B cell (primary cell): ENCODE measurements around the gene CH25H. TPM values are rescaled to one million over a fixed set of nuclear protein-coding genes. Genes with fewer than 3 reads are reported as not detected.
"Not testable (repeated sequence)": the region's sequence is repeated elsewhere in the genome, so short reads cannot be mapped to it uniquely, and the experiment has no call there.

Source experiments
- ATAC-seq: fragments of 200-7000 bp; cut with Tn5 transposase; one replicate; pipeline ENCODE4 v1.10.0; 2021; ENCODE audit warnings: low read depth, mild to moderate bottlenecking, moderate number of reproducible peaks, moderate library complexity
- CTCF ChIA-PET: fragments of 350-600 bp; sonication (Branson Sonifier 250); formaldehyde crosslinking; loops from one replicate; lab custom pipeline; 2021; ENCODE audit warnings: antibody characterized with exemption, inconsistent platforms; lab: Charles Lee
- POLR2A ChIA-PET: fragments of 350-600 bp; sonication (Branson Sonifier 250); formaldehyde crosslinking; loops from one replicate; lab custom pipeline; 2021; ENCODE audit warnings: antibody characterized with exemption; lab: Charles Lee
- DNase-seq: peaks from one replicate; pipeline ENCODE4 v3.0.0; 2013
- H2AFZ ChIP-seq: 2 replicates; pipeline ENCODE4 v1.6.1; 2012; ENCODE audit warnings: mild to moderate bottlenecking, low read depth, low read length; ENCODE audit not compliant: insufficient read depth, poor library complexity, severe bottlenecking
- H3K27ac ChIP-seq, 2 donors: 1 replicate in 1 of 2; 2 replicates in 1 of 2; pipeline ENCODE4 v1.5.1; 2012 to 2013; ENCODE audit warnings: low read length in 2 of 2, mild to moderate bottlenecking in 2 of 2, moderate library complexity in 1 of 2
- H3K27me3 ChIP-seq, 4 experiments: fragments of 200-600 bp in 1 of 4; sonication (generic) in 1 of 4; replicated peaks in 1 of 4; 1 replicate in 2 of 4; 2 replicates in 2 of 4; pipeline versions ENCODE4 v1.6.1 to v1.7.0; 2013 to 2016; ENCODE audit warnings: low read length in 3 of 4, mild to moderate bottlenecking in 2 of 4, mixed read lengths in 1 of 4, moderate library complexity in 1 of 4; ENCODE audit not compliant: insufficient read depth in 4 of 4, control insufficient read depth in 3 of 4; ENCODE audit errors: control extremely low read depth in 1 of 4
- H3K36me3 ChIP-seq, 2 experiments: replicated peaks in 1 of 2; 1 replicate in 1 of 2; 2 replicates in 1 of 2; pipeline versions ENCODE4 v1.6.1 to v1.7.1; 2013; ENCODE audit warnings: low read length in 1 of 2; ENCODE audit not compliant: insufficient read depth in 2 of 2, control insufficient read depth in 1 of 2; ENCODE audit errors: control extremely low read depth in 1 of 2, extremely low read depth in 1 of 2
- H3K4me1 ChIP-seq, 2 donors: fragments of 200-600 bp in 1 of 2; sonication (generic) in 1 of 2; 1 replicate in 1 of 2; 2 replicates in 1 of 2; pipeline versions ENCODE4 v1.5.1 to v1.6.1; 2013 to 2017; ENCODE audit warnings: low read length in 2 of 2; ENCODE audit not compliant: control insufficient read depth in 2 of 2, insufficient read depth in 2 of 2
- H3K4me2 ChIP-seq: replicated peaks from 2 replicates; pipeline ENCODE3; 2012; ENCODE audit warnings: mild to moderate bottlenecking, low read depth, low read length; ENCODE audit not compliant: poor library complexity, severe bottlenecking
- H3K4me3 ChIP-seq, 5 experiments: fragments of 200-600 bp in 1 of 5; sonication (generic) in 1 of 5; 1 replicate in 3 of 5; 2 replicates in 2 of 5; pipeline versions ENCODE4 v1.5.1 to v1.7.0; 2011 to 2016; ENCODE audit warnings: low read length in 4 of 5, mild to moderate bottlenecking in 4 of 5, low read depth in 2 of 5, control low read depth in 1 of 5, moderate library complexity in 1 of 5; ENCODE audit not compliant: insufficient read depth in 1 of 5; ENCODE audit errors: control extremely low read depth in 1 of 5, extremely low read depth in 1 of 5
- H3K79me2 ChIP-seq: fragments of 200-600 bp; sonication (generic); one replicate; pipeline ENCODE4 v1.6.0; 2016; ENCODE audit warnings: low read length; ENCODE audit not compliant: control insufficient read depth, insufficient read depth
- H3K9ac ChIP-seq: fragments of 200-600 bp; sonication (generic); 2 replicates; pipeline ENCODE4 v1.6.1; 2017; ENCODE audit warnings: mild to moderate bottlenecking, low read length, moderate library complexity
- H3K9me3 ChIP-seq, 3 donors: one replicate each; pipeline versions ENCODE4 v1.6.1 to v1.7.1; 2013; ENCODE audit warnings: low read length in 2 of 3; ENCODE audit not compliant: control insufficient read depth in 2 of 3, insufficient read depth in 1 of 3; ENCODE audit errors: control extremely low read depth in 1 of 3
- H4K20me1 ChIP-seq: 2 replicates; pipeline ENCODE4 v1.6.0; 2012; ENCODE audit warnings: mild to moderate bottlenecking, low read length; ENCODE audit not compliant: insufficient read depth, control insufficient read depth, poor library complexity, severe bottlenecking
- H3K27ac Mint-ChIP-seq: one replicate; pipeline ENCODE4 v1.8.0; 2021; ENCODE audit warnings: mixed read lengths
- H3K27me3 Mint-ChIP-seq: one replicate; pipeline ENCODE4 v1.8.0; 2021; ENCODE audit warnings: mixed read lengths
- H3K4me1 Mint-ChIP-seq: one replicate; pipeline ENCODE4 v1.8.0; 2021; ENCODE audit warnings: mixed read lengths
- H3K4me3 Mint-ChIP-seq: one replicate; pipeline ENCODE4 v1.8.0; 2021; ENCODE audit warnings: mixed read lengths
- H3K9me3 Mint-ChIP-seq: one replicate; pipeline ENCODE4 v1.8.0; 2022; ENCODE audit warnings: mixed read lengths; ENCODE audit not compliant: insufficient read depth
- CTCF ChIP-seq: fragments of 200-600 bp; IDR thresholded peaks from one replicate; pipeline ENCODE4 v1.8.0; 2022; ENCODE audit warnings: antibody characterized with exemption, mild to moderate bottlenecking
- EZH2 ChIP-seq: IDR thresholded peaks from 2 replicates; pipeline ENCODE4 v1.6.1; 2012; ENCODE audit warnings: borderline replicate concordance, low read depth, mild to moderate bottlenecking, moderate library complexity, low read length; ENCODE audit not compliant: insufficient read depth, poor library complexity, severe bottlenecking
- WGBS: methylation state at CpG from one replicate; pipeline ENCODE4 v1.1.5; 2013; ENCODE audit warnings: missing lambda C conversion rate; ENCODE audit not compliant: insufficient coverage; 5-methylcytosine and 5-hydroxymethylcytosine counted together
- intact Hi-C: fragments of 100-400 bp; cut with micrococcal nuclease; formaldehyde crosslinking; loops from one replicate; pipeline ENCODE4 v1.10.0; 2022
- polyA plus RNA-seq: library from polyadenylated mRNA; depleted of rRNA; stranded (reverse); fragments of >200 nt; gene quantifications from 2 replicates; pipeline ENCODE4 v1.2.3, GENCODE V29; 2012
- total RNA-seq, 2 donors: library from RNA; stranded (reverse); fragments of 120-200 nt in 1 of 2; gene quantifications; 1 replicate in 1 of 2; 2 replicates in 1 of 2; pipeline versions ENCODE4 v1.2.3 to v1.2.4, GENCODE V29; 2013 to 2022

CH25H gene
- total and polyA plus RNA-seq, 2 donors (not counting 1 experiment from before 2014, with no cell fraction given), result not detected

DNA sequence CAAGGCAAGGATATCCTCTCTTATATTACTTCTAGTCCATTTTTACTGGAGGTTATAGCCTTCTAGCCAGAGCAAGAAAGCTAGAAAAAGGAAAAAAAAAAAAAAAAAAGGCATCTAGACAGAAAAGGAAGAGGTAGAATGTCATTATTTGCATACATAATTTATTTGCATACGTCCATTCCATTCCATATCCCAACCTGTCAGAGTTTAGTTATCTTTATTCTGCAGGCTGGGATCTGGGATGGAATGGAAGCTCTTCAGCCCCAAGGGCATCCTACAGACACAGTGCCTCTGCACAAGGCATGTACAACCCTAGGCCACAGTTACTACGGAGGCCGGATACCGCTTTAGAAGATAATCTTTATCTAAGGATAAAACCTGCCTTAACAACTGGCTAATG is 9.6 kb downstream of the CH25H start:
- H3K4me3 Mint-ChIP-seq, result no peak overlapping the region
- Histone ChIP-seq H2AFZ (no peak overlapping the region), H3K27me3 (peaks cover 0 to 9% (median 0%) of the 10 kb centered on the region in 4 experiments), H3K36me3 (no peaks in the 10 kb centered on the region), H3K4me3 (no peak overlapping the region), H4K20me1 (no peaks in the 10 kb centered on the region), H3K79me2 (no peaks in the 10 kb centered on the region), H3K9ac (no peak overlapping the region), H3K27ac (no peak overlapping the region), H3K4me2 (no peak overlapping the region), H3K4me1 (no peaks in the 10 kb centered on the region), H3K9me3 (no peaks in the 10 kb centered on the region)
- H3K27ac Mint-ChIP-seq, result no peak overlapping the region
- no peak for TF ChIP-seq CTCF
- TF ChIP-seq EZH2, result no peak
- H3K4me1 Mint-ChIP-seq, result no peaks in the 10 kb centered on the region
- H3K27me3 Mint-ChIP-seq, result peaks cover 36% of the 10 kb centered on the region
- no peak for DNase-seq
- H3K9me3 Mint-ChIP-seq, result no peaks in the 10 kb centered on the region
- WGBS, result no CpG with 5 or more reads among the region's 4 CpGs
- ChIA-PET CTCF (interaction anchor here (0.6 to 2.0 kb wide), 6 partner anchors 9 to 376 kb away, joined by 3 to 6 read pairs (median 3); partner anchors contain the start of gene CH25H), POLR2A (no interaction called here)
- ATAC-seq, result no peak
- intact Hi-C loops, result no loop called here

DNA sequence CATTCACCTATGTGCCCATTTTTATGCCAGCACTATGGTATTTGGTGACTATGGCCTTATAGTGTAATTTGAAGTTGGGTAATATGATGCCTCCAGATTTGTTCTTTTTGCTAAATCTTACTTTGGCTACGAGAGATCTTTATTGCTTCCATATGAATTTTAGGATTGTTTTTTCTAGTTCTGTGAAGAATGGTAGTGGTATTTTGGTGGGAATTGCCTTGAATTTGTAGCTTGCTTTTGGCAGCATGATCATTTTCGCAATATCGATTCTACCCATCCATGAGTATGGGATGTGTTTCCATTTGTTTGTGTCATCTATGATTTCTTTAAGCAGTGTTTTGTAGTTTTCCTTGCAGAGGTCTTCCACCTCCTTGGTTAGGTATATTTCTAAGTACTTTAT is 15.8 kb downstream of the CH25H start:
- H3K4me1 ChIP-seq, H2AFZ ChIP-seq, H3K27ac ChIP-seq, H3K4me3 ChIP-seq, H3K9me3 ChIP-seq, H3K4me2 ChIP-seq, H3K27me3 ChIP-seq, H3K27ac Mint-ChIP-seq, intact Hi-C loops, H3K36me3 ChIP-seq, CTCF ChIA-PET, DNase-seq, POLR2A ChIA-PET, H3K4me1 Mint-ChIP-seq, H3K4me3 Mint-ChIP-seq, H3K9ac ChIP-seq, ATAC-seq, H3K9me3 Mint-ChIP-seq, H3K79me2 ChIP-seq, H4K20me1 ChIP-seq: not testable (repeated sequence)
- H3K27me3 Mint-ChIP-seq, result peaks cover 28% of the 10 kb centered on the region
- WGBS, result 93% methylated on average over 2 of the region's 3 CpGs
